Panc1 (cell line): ENCODE data around the gene VWA8.

Experiments used
- POLR2AphosphoS5 ChIP-seq: IDR thresholded peaks from 2 replicates; pipeline ENCODE4 v1.6.1; 2012; ENCODE audit warnings: mild to moderate bottlenecking, low read depth, low read length, moderate library complexity
- SIN3A ChIP-seq: IDR thresholded peaks from 2 replicates; pipeline ENCODE4 v1.6.1; 2012; ENCODE audit warnings: low read depth, mild to moderate bottlenecking, low read length, moderate library complexity, borderline replicate concordance; ENCODE audit not compliant: insufficient read depth
- TCF7L2 ChIP-seq: IDR thresholded peaks from 2 replicates; pipeline ENCODE4 v1.6.1; 2011; ENCODE audit warnings: mild to moderate bottlenecking, low read depth, low read length, inconsistent platforms
- TF ChIP-seq, protein P1 (sequence below): fragments of 450-650 bp; IDR thresholded peaks from 2 replicates; pipeline ENCODE4 v1.5.1; 2017; ENCODE audit warnings: mild to moderate bottlenecking
- TF ChIP-seq, protein P2 (sequence below), 2 experiments: IDR thresholded peaks; 2 replicates each; pipeline ENCODE4 v1.6.1; 2011 to 2012; ENCODE audit warnings: low read depth in 2 of 2, control low read depth in 1 of 2, low read length in 1 of 2, mild to moderate bottlenecking in 1 of 2, moderate library complexity in 1 of 2; ENCODE audit not compliant: insufficient read depth in 1 of 2

DNA sequence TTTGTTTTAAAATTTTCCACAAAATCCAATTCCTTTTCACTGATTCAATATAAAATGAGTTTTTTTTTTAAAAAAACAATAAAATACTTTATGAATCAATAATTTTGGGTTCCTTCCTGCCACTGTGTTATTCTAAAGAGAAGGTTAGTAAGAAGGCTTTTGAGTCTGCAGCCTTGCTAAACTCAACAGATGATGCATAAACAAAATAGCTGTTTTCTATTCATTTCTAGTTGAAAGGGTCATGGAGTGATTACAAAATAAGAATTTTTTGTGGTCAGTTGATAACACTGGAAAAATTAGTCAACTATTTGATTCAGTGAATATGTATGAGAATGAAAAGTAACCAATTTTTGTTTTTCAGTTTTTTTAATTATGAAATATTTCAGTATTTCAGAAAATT lies 169.9 kb downstream of the VWA8 start:
- TF ChIP-seq, protein P1, sequence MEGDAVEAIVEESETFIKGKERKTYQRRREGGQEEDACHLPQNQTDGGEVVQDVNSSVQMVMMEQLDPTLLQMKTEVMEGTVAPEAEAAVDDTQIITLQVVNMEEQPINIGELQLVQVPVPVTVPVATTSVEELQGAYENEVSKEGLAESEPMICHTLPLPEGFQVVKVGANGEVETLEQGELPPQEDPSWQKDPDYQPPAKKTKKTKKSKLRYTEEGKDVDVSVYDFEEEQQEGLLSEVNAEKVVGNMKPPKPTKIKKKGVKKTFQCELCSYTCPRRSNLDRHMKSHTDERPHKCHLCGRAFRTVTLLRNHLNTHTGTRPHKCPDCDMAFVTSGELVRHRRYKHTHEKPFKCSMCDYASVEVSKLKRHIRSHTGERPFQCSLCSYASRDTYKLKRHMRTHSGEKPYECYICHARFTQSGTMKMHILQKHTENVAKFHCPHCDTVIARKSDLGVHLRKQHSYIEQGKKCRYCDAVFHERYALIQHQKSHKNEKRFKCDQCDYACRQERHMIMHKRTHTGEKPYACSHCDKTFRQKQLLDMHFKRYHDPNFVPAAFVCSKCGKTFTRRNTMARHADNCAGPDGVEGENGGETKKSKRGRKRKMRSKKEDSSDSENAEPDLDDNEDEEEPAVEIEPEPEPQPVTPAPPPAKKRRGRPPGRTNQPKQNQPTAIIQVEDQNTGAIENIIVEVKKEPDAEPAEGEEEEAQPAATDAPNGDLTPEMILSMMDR, result no peak
- TF ChIP-seq POLR2AphosphoS5 (no peak), TCF7L2 (no peak), SIN3A (no peak)
- TF ChIP-seq, protein P2, sequence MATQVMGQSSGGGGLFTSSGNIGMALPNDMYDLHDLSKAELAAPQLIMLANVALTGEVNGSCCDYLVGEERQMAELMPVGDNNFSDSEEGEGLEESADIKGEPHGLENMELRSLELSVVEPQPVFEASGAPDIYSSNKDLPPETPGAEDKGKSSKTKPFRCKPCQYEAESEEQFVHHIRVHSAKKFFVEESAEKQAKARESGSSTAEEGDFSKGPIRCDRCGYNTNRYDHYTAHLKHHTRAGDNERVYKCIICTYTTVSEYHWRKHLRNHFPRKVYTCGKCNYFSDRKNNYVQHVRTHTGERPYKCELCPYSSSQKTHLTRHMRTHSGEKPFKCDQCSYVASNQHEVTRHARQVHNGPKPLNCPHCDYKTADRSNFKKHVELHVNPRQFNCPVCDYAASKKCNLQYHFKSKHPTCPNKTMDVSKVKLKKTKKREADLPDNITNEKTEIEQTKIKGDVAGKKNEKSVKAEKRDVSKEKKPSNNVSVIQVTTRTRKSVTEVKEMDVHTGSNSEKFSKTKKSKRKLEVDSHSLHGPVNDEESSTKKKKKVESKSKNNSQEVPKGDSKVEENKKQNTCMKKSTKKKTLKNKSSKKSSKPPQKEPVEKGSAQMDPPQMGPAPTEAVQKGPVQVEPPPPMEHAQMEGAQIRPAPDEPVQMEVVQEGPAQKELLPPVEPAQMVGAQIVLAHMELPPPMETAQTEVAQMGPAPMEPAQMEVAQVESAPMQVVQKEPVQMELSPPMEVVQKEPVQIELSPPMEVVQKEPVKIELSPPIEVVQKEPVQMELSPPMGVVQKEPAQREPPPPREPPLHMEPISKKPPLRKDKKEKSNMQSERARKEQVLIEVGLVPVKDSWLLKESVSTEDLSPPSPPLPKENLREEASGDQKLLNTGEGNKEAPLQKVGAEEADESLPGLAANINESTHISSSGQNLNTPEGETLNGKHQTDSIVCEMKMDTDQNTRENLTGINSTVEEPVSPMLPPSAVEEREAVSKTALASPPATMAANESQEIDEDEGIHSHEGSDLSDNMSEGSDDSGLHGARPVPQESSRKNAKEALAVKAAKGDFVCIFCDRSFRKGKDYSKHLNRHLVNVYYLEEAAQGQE (IDR thresholded peaks at IDR 0.05; ENCODE audit: insufficient read depth in 1 of 2, low read depth in 2 of 2, low read length in 1 of 2), result no peak
